HEK293T (cell line): ENCODE data around the gene RANBP3.

ENCODE experiments used
- CTCF ChIA-PET: fragments of 350-600 bp; formaldehyde crosslinking; extraction: SDS; loops from one replicate; lab custom pipeline; 2021; ENCODE audit warnings: antibody characterized with exemption, inconsistent platforms; lab: Yijun Ruan, JAX
- POLR2A ChIA-PET: fragments of 350-600 bp; formaldehyde crosslinking; extraction: SDS; loops from one replicate; lab custom pipeline; 2020; ENCODE audit warnings: antibody characterized with exemption, inconsistent platforms; lab: Yijun Ruan, JAX
- DNase-seq: peaks from one replicate; pipeline ENCODE4 v3.0.0; 2012; ENCODE audit warnings: mixed read lengths; ENCODE audit errors: extremely low spot score
- ARNT ChIP-seq: fragments of 450-650 bp; IDR thresholded peaks from 2 replicates; pipeline ENCODE4 v1.6.1; 2017; ENCODE audit warnings: mild to moderate bottlenecking
- BHLHE40 ChIP-seq: fragments of 450-650 bp; IDR thresholded peaks from 2 replicates; pipeline ENCODE4 v1.6.1; 2016; ENCODE audit warnings: mild to moderate bottlenecking, moderate library complexity, borderline replicate concordance
- CTBP1 ChIP-seq: fragments of 450-650 bp; IDR thresholded peaks from 2 replicates; pipeline ENCODE4 v1.6.1; 2016; ENCODE audit warnings: borderline replicate concordance
- ELF4 ChIP-seq: fragments of 450-650 bp; IDR thresholded peaks from 2 replicates; pipeline ENCODE4 v1.6.1; 2017; ENCODE audit warnings: antibody characterized with exemption
- FOXA1 ChIP-seq: fragments of 450-650 bp; IDR thresholded peaks from 2 replicates; pipeline ENCODE4 v1.6.1; 2016; ENCODE audit warnings: mild to moderate bottlenecking
- FOXK2 ChIP-seq: fragments of 450-650 bp; IDR thresholded peaks from 2 replicates; pipeline ENCODE4 v1.6.1; 2016; ENCODE audit warnings: mild to moderate bottlenecking
- FOXM1 ChIP-seq: fragments of 450-650 bp; IDR thresholded peaks from 2 replicates; pipeline ENCODE4 v1.6.1; 2017; ENCODE audit warnings: mild to moderate bottlenecking, borderline replicate concordance
- HDGF ChIP-seq: fragments of 450-650 bp; IDR thresholded peaks from 2 replicates; pipeline ENCODE4 v1.6.1; 2017; ENCODE audit warnings: antibody characterized with exemption, borderline replicate concordance
- L3MBTL2 ChIP-seq: fragments of 450-650 bp; conservative IDR thresholded peaks from 2 replicates; pipeline ENCODE4 v1.6.1; 2016; ENCODE audit warnings: mild to moderate bottlenecking
- LEF1 ChIP-seq: fragments of 450-650 bp; IDR thresholded peaks from 2 replicates; pipeline ENCODE4 v1.6.1; 2017; ENCODE audit warnings: mild to moderate bottlenecking, borderline replicate concordance
- NFRKB ChIP-seq: fragments of 450-650 bp; IDR thresholded peaks from 2 replicates; pipeline ENCODE4 v1.6.1; 2016; ENCODE audit warnings: mild to moderate bottlenecking, moderate library complexity
- PKNOX1 ChIP-seq: fragments of 450-650 bp; IDR thresholded peaks from 2 replicates; pipeline ENCODE4 v1.6.1; 2016
- SP1 ChIP-seq: fragments of 450-650 bp; IDR thresholded peaks from 2 replicates; pipeline ENCODE4 v1.6.1; 2017
- SUZ12 ChIP-seq: fragments of 450-650 bp; IDR thresholded peaks from 2 replicates; pipeline ENCODE4 v1.6.1; 2016; ENCODE audit warnings: mild to moderate bottlenecking
- TARDBP ChIP-seq: fragments of 450-650 bp; IDR thresholded peaks from 2 replicates; pipeline ENCODE4 v1.6.1; 2016
- ZNF384 ChIP-seq: fragments of 450-650 bp; IDR thresholded peaks from 2 replicates; pipeline ENCODE4 v1.6.1; 2016

RANBP3 gene

GRCh38 chr19:5873617-5874199 lies 104.2 kb downstream of the RANBP3 start:
- POLR2A ChIA-PET: no interaction called here
- TF ChIP-seq PKNOX1: no peak
- no peak for TF ChIP-seq SP1
- no peak for TF ChIP-seq NFRKB
- TF ChIP-seq SUZ12: no peak
- no peak for TF ChIP-seq HDGF
- TF ChIP-seq ZNF384: no peak
- no peak for TF ChIP-seq L3MBTL2
- no peak for TF ChIP-seq LEF1
- no peak for TF ChIP-seq ELF4
- no peak for TF ChIP-seq CTBP1
- TF ChIP-seq FOXK2: no peak

DNA sequence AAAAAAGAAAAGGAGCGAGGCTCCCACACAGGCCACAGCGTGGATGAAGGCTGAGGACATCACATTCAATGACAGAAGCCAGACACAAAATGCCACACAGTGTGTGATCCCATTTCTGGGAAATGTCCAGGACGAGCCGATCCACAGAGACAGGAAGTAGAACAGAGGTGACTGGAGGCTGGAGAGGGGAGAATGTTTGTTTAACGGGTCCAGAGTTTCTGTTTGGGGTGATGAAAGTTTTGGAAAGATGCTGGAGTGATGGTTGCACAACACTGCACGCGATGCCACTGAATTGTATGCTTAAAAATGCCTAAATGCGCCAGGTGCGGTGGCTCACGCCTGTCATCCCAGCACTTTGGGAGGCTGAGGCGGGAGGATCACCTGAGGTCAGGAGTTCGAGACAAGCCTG lies 107.0 kb downstream of the RANBP3 start:
- TF ChIP-seq SP1 (no peak), LEF1 (no peak), HDGF (no peak), SUZ12 (no peak), L3MBTL2 (no peak), ELF4 (no peak), CTBP1 (no peak), FOXM1 (no peak), ZNF384 (no peak), FOXA1 (no peak), FOXK2 (no peak)
- ChIA-PET POLR2A (no interaction called here), CTCF (no interaction called here)
- DNase-seq: no peak

More at GRCh38 chr19:5873617-5874199, 104.2 kb downstream of the RANBP3 start:
- CTCF ChIA-PET: no interaction called here
- no peak for DNase-seq

GRCh38 chr19:5867201-5868136 lies 110.5 kb downstream of the RANBP3 start:
- TF ChIP-seq SP1 (no peak), ELF4 (no peak), ZNF384 (no peak), L3MBTL2 (no peak), FOXM1 (no peak), PKNOX1 (no peak), LEF1 (no peak), BHLHE40 (no peak), FOXA1 (no peak), ARNT (no peak), NFRKB (no peak), FOXK2 (no peak), SUZ12 (no peak), HDGF (no peak), CTBP1 (no peak), TARDBP (no peak)
- DNase-seq: no peak
- POLR2A ChIA-PET: no interaction called here
- CTCF ChIA-PET: no interaction called here
